ENCODE measurements around the gene PVRIG.

DNA sequence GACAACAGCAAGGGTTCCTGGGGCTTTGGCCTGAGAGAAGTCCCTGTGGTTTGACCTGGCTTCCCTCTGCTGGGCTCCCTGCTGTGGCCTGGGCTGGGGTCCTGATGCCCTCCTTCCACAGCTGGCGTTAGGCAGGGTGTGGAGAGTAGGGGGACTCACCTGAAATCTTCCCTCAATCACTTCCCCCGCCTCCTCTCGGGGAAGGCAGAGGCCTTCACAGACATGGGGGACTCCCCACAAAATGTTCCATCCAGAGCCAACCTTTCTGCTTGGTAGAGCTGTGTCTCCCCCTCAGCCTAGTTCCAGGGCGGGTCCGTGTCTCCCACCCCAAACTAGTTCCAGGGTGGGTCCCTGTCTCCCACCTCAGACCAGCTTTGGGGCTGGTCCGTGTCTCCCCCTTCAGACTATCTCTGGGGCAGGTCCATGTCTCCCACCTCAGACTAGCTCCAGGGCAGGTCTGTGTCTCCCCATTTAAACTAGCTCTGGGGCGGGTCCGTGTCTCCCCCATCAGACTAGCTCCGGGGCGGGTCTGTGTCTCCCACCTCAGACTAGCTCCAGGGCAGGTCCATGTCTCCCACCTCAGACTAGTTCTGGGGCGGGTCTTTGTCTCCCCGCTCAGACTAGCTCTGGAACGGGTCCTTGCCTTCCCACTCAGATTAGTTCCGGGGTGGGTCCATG, 2.2 kb downstream of the PVRIG start:
- TF ChIP-seq CTCF (IDR thresholded peaks at IDR 0.05) (no peak), POLR2A (IDR thresholded peaks at IDR 0.05) (no peak)

Measured in Peyer's patch (tissue), 4 donors.